ENCODE data around the gene KRTAP4-7.
"Not testable (repeated sequence)": the region's sequence is repeated elsewhere in the genome, so short reads cannot be mapped to it uniquely, and the experiment has no call there.

KRTAP4-7 gene

GRCh38 chr17:41108728-41109386, 24.9 kb downstream of the KRTAP4-7 start:
- DNase-seq (ENCODE audit: low read depth) = not testable (repeated sequence)

GRCh38 chr17:41111151-41111885, 27.4 kb downstream of the KRTAP4-7 start:
- DNase-seq (ENCODE audit: low read depth) = no peak

DNA sequence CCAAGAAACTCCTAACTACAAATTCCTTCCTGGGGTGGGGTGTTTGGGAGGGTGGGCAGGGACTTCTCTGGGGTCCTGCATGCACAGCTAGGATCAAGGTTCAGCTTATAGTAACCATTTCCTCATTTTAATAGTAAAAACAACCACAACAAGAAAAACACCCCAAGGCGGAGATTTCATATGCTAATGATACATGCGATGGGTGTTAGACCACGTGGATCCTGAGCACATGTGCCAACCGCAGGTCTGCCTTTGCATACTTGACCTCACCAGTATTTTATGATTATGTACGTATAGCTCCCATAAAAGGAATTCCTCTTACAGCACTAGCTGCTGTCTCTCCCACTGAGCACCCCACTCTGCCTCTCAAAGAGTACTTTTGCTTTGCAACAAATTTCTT, 32.3 kb downstream of the KRTAP4-7 start:
- no peak for DNase-seq (ENCODE audit: low read depth)

DNA sequence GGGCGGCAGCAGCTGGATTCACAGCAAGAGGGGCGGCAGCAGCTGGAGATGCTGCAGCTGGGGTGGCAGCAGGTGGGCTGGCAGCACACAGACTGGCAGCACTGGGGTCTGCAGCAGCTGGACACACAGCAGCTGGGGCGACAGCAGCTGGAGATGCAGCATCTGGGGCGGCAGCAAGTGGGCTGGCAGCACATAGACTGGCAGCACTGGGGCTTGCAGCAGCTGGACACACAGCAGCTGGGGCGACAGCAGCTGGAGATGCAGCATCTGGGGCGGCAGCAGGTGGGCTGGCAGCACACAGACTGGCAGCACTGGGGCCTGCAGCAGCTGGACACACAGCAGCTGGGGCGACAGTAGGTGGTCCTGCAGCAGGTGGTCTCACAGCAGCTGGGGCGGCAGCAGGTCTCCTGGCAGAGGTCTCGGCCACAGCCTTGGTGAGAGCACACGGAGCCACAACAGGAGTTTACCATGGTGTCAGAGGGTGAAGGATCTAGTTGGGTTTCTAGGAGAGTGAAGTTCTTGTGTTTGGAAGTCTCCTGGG, 34.0 kb downstream of the KRTAP4-7 start, which contains the start of gene KRTAP4-11:
TSS of gene KRTAP4-11 (minus strand) at position 528 of the 541 bp plus-strand sequence. CDS start at position 470, 58 bp downstream.
- not testable (repeated sequence) for DNase-seq (ENCODE audit: low read depth)

- no peak for DNase-seq (ENCODE audit: low read depth)
These were observed 34.8 kb downstream of the KRTAP4-7 start for GRCh38 chr17:41118721-41119120.

DNA sequence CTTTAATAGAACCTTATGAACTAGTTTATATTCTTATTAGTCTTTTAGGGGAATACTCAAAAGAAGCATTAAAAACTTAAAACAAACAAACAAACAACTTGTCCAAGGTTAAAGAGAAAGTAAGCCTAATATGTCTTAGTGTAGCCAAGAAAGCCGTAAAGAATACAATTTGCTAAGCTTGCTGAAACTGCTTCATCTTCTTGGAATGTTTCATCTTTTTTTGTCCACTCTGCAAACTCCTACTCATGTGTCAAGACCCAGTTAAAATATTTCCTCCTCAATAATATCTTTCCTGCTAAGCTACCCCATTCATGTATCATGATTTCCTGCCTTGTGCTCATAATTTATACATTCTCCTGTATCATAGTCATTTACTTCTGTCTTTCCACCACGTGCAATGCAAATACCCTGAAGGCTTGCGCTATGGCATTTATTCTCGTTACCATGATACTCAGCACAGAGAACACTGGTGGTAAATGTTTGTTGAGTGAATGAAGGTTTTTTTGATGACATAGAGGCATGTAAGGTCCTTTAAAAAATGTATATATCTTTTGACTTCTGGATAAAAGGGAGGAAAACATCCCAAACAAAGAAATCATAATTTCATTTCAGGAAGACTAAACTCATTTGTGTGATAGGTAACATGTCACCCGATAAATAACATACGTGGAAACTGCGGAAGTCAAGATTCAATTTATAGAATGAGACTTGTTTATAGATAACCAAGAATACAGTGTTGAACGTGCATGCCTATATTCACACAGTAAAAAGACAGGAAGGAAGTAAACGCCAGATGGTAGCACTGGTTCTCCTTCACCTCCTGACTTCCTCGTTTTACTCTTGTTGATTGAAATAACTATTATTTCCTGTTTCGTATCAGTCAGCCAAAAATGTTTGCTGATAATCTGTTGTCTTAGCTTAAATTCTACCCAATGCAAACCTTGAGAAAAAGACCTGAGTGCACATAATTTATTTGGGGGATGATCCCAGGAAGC, 36.0 kb downstream of the KRTAP4-7 start:
- not testable (repeated sequence) for DNase-seq (ENCODE audit: low read depth)

- DNase-seq (ENCODE audit: low read depth) = no peak
These were observed 37.8 kb downstream of the KRTAP4-7 start for GRCh38 chr17:41121742-41122141.

DNA sequence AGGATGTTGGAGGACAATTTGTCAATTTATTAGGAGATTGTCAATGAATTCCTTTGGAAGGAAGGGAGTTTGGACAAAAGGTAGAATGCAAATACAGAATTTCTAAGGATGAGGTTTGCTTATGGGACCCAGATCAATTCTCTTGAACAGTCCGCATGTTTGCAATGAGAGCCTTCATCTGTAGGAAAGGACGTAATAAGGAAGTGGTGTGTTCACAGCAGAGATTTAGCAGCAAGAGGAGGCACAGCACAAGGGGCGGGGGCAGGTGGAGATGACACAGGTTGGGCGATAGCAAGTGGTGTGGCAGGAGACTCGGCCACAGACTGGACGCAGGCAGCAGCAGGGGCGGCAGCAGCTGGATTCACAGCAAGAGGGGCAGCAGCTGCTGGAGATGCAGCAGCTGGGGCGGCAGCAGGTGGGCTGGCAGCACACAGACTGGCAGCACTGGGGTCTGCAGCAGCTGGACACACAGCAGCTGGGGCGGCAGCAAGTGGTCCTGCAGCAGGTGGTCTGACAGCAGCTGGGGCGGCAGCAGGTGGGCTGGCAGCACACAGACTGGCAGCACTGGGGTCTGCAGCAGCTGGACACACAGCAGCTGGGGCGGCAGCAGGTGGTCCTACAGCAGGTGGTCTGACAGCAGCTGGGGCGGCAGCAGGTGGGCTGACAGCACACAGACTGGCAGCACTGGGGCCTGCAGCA, 39.5 kb downstream of the KRTAP4-7 start:
- DNase-seq (ENCODE audit: low read depth) = not testable (repeated sequence)

- not testable (repeated sequence) for DNase-seq (ENCODE audit: low read depth)
These were observed 40.0 kb downstream of the KRTAP4-7 start, which contains the start of gene KRTAP4-12 for GRCh38 chr17:41123991-41124371. Gene KRTAP4-12 (minus strand): TSS chr17:41124182. CDS start chr17:41124122, 60 bp downstream.

DNA sequence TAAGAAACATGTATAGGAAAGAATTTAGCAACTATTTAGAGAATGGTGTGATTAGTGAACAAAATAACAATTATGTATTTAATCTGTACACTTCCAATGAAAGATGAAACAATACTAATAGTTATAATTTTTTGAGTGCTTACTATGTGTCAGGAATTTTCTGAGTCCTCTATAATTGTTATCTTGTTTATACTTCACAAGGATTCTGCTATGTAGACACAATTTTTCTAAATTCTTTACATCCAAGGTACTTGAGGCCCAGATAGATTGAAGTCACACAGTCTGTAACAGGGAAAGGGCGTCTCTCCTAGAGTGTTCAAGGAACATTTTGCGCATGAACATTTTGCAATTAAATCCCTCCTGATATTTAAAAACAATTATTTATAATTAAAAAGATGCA, 41.1 kb downstream of the KRTAP4-7 start:
- DNase-seq (ENCODE audit: low read depth) = no peak

DNA sequence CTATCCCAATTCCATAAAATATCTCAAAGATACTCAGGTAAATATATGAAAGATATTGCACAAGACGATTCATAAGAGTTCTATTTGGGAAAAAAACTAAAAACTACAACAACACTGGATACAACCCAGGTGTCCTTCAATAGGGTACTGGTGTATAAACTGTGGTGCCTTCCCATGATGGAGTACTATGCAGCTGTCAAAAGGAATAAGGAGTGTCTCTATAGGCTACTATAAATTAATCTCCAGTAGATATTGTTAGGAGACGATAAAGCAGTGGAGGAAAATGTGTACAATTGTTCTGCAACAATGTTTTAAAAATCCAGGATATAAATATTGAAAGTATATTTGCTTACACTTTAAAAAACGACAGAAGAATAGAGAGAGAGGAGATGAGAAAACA, 42.5 kb downstream of the KRTAP4-7 start:
- no peak for DNase-seq (ENCODE audit: low read depth)

GRCh38 chr17:41127371-41127770, 43.4 kb downstream of the KRTAP4-7 start:
- DNase-seq (ENCODE audit: low read depth) = no peak

DNA sequence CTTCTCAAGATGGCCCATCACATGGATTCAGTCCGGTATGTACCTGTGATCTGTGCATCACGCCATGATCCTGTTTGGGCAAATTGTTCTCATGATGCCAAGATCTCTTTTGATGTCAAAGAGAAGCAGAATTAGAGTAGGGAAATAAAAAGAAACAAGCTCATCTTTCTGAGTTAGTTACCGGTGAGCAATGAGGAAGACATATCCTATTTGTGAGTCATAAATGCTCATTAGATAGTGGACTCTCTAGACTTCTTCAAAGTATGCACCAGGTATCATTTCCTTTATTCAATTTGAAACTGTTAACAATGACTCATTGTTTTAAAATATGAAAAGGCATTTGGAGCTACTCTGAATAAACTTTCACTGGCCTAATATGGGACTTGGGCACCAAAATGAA, 48.0 kb downstream of the KRTAP4-7 start:
- no peak for DNase-seq (ENCODE audit: low read depth)

- no peak for DNase-seq (ENCODE audit: low read depth)
These were observed 50.2 kb downstream of the KRTAP4-7 start for GRCh38 chr17:41133880-41134735.
